ENCODE measurements around the gene UBAP1L. TPM values are rescaled to one million over a fixed set of nuclear protein-coding genes. Genes with fewer than 3 reads are reported as not detected.

UBAP1L gene
- total and polyA plus RNA-seq, 12 donors, result 0.65 to 5.3 (median 1.6) TPM

GRCh38 chr15:65072617-65073016, 42.4 kb downstream of the UBAP1L start:
- no peak for DNase-seq
- no peak overlapping the region for H3K4me3 ChIP-seq
- 85 to 95% methylated on average over 3 of the region's 3 CpGs for WGBS, 2 donors
- no peak for ATAC-seq
- H3K27me3 ChIP-seq, result peaks cover 0 to 25% (median 4%) of the 10 kb centered on the region in 7 donors
- TF ChIP-seq, protein P1, sequence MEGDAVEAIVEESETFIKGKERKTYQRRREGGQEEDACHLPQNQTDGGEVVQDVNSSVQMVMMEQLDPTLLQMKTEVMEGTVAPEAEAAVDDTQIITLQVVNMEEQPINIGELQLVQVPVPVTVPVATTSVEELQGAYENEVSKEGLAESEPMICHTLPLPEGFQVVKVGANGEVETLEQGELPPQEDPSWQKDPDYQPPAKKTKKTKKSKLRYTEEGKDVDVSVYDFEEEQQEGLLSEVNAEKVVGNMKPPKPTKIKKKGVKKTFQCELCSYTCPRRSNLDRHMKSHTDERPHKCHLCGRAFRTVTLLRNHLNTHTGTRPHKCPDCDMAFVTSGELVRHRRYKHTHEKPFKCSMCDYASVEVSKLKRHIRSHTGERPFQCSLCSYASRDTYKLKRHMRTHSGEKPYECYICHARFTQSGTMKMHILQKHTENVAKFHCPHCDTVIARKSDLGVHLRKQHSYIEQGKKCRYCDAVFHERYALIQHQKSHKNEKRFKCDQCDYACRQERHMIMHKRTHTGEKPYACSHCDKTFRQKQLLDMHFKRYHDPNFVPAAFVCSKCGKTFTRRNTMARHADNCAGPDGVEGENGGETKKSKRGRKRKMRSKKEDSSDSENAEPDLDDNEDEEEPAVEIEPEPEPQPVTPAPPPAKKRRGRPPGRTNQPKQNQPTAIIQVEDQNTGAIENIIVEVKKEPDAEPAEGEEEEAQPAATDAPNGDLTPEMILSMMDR (IDR thresholded peaks at IDR 0.05), result no peak
- intact Hi-C loops (cut with DNase I), result no loop called here
- no peaks in the 10 kb centered on the region for H3K9me3 ChIP-seq
- peaks cover 28 to 76% (median 58%) of the 10 kb centered on the region in 9 donors for H3K4me1 ChIP-seq
- H3K27ac ChIP-seq, result peak overlapping the region in 9 of 10 donors; percentile 46 to 92 (median 84)
- H3K36me3 ChIP-seq, result no peaks in the 10 kb centered on the region

DNA sequence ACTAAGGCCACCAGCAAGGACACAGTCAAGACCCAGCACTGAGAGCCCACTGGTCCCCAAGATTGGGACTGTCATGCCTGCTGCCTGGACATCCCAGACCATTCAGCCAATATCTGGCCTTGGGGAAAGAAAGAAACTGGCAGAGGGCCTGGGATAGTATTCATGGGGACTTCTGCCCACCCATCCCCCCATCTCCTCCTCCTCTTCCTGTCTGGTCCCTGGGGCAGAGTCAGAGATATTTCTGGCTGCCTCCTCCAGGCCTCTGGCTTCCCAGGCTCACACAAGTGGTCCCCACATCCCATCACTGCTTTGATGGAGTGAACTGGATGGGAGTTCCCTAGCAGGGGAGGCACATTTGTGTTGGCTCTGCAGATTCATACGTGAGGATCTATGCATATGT, 43.0 kb downstream of the UBAP1L start:
- intact Hi-C loops (cut with DNase I), result no loop called here
- H3K4me1 ChIP-seq, result peaks cover 28 to 72% (median 58%) of the 10 kb centered on the region in 9 donors
- H3K4me3 ChIP-seq, result no peak overlapping the region
- WGBS, 2 donors, result 9 to 37% methylated on average over 1 of the region's 1 CpG
- H3K27ac ChIP-seq, result peak overlapping the region in 9 of 10 donors; percentile 70 to 92 (median 84)
- no peaks in the 10 kb centered on the region for H3K9me3 ChIP-seq
- no peaks in the 10 kb centered on the region for H3K36me3 ChIP-seq
- TF ChIP-seq, protein P1 (IDR thresholded peaks at IDR 0.05), result no peak
- ATAC-seq, result peak; percentile 21 to 58 (median 40)
- DNase-seq, result peak in 1 of 2 donors; percentile 79
- peaks cover 0 to 25% (median 6%) of the 10 kb centered on the region in 7 donors for H3K27me3 ChIP-seq

DNA sequence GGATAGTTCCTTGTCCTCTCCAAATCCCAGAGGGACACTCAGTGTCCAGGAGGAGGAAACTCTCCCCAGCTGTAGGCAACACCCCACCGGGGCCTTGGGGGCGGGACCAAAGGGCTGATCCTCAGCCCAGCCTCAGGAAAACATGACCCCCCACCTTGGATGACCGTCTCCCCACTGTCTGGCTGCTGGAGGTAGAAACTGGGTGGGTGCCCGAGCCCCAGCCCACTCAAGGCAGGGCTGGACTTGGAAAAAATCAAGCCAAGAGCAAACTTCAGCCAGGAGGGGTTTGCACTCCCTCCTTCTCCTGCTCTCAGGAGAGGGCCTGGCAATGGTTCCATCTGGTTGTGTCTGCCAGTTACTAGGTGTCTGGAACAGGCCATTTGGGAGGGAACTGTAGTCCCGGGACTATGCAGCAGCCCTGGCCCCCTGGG, 43.6 kb downstream of the UBAP1L start:
- WGBS, 2 donors, result 12 to 16% methylated on average over 5 of the region's 5 CpGs
- TF ChIP-seq, protein P1 (IDR thresholded peaks at IDR 0.05), result no peak
- Histone ChIP-seq H3K27me3 (peaks cover 0 to 25% (median 4%) of the 10 kb centered on the region in 7 donors), H3K27ac (peak overlapping the region; percentile 14 to 92 (median 83)), H3K4me3 (no peak overlapping the region), H3K36me3 (no peaks in the 10 kb centered on the region), H3K9me3 (no peaks in the 10 kb centered on the region), H3K4me1 (peaks cover 29 to 66% (median 54%) of the 10 kb centered on the region in 9 donors)
- intact Hi-C loops (cut with DNase I), result no loop called here
- ATAC-seq (peak; percentile 31 to 80 (median 64)), DNase-seq (peak; percentile 73 to 81)

DNA sequence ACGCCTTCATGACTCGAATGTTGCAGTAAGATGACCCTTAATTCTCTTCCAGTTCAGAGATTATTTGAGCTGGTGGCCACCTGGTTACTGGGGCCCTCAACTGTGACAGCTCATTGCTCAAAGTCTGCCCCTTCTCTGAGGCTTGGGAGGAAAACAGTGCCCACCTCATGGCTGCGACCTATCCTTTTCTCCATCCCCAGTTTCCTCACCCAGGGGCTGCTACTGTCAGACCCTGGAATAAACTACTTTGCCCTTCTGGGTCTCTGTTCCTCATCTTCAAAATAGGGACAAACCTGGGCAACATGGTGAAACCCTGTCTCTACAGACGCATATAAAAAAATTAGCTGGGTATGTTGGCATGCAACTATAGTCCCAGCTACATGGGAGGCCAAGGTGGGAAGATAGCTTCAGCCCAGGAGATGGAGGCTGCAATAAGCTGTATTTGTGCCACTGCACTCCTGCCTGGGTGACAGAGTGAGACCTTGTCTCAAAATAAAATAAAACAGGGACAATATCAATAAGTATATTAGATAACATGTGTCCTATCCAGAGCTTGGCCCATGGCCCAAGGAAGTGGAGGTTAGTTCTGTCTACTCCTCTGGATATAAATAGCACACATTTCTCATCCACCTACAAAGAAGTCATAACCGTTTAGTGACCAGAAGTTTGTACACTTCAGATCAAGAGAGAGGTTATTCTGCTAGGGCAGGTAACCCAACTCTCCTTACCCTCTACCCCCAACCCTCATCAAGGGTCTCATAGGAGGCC, 45.0 kb downstream of the UBAP1L start:
- Histone ChIP-seq H3K4me3 (no peak overlapping the region), H3K27ac (peak overlapping the region; percentile 19 to 92 (median 83)), H3K27me3 (peaks cover 0 to 39% (median 6%) of the 10 kb centered on the region in 7 donors), H3K36me3 (peaks cover 0 to 2% (median 0%) of the 10 kb centered on the region in 9 donors), H3K4me1 (peaks cover 29 to 68% (median 51%) of the 10 kb centered on the region in 9 donors), H3K9me3 (no peaks in the 10 kb centered on the region)
- DNase-seq, result peak in 1 of 2 donors; percentile 36
- TF ChIP-seq, protein P1 (IDR thresholded peaks at IDR 0.05), result no peak
- ATAC-seq, result peak in 3 of 8 donors; percentile 2 to 26 (median 9)
- WGBS, 2 donors, result 62 to 68% methylated on average over 5 of the region's 5 CpGs
- intact Hi-C loops (cut with DNase I), result no loop called here
